ENCODE results near the gene CILP2.

CILP2 gene

DNA sequence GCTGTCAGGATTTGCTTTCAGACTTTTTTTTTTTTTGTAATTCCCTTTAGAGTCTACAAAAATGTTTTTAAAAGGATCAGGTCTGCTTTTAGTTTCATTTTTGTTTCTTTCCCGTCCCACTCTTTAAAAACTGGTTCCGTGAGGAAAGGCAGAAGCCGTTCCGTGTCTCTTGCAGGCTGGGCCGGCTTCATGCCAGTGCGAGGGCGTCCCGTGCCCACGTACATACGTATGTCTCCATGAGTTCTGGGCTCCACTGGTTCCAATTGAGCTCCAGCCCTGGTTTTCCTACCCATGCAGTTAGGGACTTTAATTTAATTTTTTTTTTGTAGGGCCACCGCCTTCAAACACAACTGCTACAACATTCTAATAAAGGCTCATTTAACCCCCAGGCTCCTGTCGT, 31.5 kb upstream of the CILP2 start:
- DNase-seq: no peak

DNA sequence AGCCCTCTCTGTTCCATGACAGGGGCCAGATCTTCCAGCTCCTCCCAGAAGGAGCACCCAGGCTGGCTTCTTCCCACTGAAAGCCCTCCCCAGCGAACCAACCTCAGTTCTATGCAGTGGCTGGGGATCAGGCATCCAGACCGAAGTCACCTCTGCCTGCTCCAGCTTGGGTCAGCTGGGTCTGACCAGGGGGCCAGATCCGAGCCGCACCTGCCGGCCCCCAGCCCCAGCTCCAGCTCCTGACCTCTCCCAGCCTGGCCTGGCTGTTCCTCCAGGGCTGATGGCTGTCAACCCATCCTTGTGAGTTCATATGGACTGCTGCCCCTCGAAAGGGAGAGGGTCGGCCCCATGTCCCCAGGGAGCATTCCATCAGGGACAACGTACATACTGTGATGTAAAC, 30.7 kb upstream of the CILP2 start:
- no peak for DNase-seq

- DNase-seq: no peak
These were observed 29.8 kb upstream of the CILP2 start for GRCh38 chr19:19508217-19508616.

- DNase-seq: no peak
These were observed 27.6 kb upstream of the CILP2 start for GRCh38 chr19:19510432-19510831.

DNA sequence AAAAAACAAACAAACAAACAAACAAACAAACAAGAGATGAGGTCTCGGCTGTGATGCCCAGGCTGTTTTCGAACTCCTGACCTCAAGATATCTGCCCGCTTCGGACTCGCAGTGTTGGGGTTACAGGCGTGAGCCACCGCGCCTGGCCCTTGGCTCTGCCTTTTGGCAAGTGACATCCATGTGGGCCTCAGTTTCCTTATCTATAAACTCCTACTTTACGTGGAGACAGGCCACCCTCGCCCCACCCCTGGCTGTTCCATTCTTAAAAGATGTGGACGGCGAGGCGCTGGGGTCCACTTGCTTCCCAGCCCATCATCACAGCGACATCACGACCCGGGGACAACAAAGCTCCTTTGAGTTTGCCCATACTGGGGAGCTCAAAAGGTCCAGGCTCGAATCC, 24.4 kb upstream of the CILP2 start:
- no peak for DNase-seq

- DNase-seq: no peak
These were observed 23.8 kb upstream of the CILP2 start for GRCh38 chr19:19514215-19514657.

DNA sequence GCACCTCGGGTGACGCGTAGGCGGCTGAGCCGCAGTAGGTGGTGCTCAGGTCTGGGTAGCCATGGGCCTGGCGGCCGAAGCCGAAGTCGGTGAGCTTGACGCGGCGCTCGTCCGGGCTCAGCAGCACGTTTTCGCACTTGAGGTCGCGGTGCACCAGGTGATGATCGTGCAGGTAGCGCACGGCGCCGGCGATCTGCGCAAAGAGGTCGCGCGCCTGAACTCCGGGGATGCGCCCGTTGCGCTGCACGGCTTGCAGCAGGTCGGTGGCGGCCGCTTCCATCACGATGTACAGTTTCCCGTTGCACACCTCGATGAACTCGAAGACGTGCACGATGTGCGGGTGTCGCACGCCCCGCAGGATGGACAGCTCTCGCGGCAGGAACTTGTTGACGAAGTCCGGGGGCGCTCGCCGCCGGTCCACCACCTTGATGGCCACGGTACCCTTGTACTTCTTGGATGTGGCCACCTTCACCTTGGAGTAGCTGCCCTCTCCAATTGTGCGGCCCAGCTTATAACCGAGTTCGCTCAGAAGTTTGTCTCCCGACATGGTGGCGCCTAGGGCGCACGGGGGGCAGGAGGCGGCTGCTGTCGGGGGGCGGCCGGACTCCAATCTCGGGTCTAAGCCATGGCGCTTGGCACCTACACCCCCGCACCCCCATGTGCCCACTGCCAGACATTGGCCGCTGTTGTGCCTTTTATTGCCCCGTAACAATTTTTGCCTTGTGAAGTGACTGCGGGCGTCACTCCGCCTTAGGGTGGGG, 23.0 kb upstream of the CILP2 start, which contains the start of gene TSSK6:
Gene TSSK6 (minus strand): TSS at position 668 of the 761 bp plus-strand sequence. CDS start 121 bp downstream, at position 547.
- no peak for DNase-seq

DNA sequence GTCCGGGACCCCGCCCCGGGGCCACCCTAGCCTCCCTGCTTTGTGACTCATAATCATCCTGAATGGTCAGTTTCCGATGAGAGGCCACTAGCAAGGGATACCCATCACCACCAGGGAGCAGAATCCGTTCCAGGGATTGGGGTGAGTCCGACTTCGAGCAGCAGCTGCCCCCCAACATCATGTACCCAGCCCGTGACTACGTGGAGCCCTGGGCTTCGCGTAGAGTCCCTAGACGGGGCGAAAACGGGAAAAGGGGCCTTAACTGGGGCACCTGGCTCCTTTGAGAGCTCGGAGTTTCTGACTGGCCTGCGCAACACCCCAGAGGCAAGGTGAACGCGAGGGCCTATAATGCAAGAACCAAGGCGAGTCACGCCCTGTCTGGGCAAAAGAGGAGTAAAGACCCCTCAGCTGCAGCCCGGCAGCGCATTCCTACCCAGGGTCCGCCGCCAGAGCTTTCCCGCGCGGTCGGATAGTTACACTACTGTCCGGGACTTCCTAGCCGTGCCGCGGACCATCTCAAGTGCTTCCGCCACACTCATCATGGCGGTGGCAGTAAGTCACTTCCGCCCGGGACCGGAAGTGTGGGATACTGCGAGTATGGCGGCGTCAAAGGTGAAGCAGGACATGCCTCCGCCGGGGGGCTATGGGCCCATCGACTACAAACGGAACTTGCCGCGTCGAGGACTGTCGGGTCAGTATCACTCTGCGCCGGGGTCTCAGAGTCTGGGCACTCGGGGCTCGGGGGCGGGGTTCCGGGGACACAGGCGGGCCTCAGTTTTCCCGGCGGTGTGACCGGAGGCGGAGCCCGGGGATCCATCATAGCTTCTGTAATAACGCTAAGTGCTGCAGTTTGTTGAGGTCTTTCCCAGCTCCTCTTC, 22.2 kb upstream of the CILP2 start, which contains the start of gene NDUFA13:
Gene NDUFA13 (plus strand): TSS at position 584 of the 878 bp plus-strand sequence. CDS start 14 bp downstream, at position 598.
- peak; percentile 73 for DNase-seq

DNA sequence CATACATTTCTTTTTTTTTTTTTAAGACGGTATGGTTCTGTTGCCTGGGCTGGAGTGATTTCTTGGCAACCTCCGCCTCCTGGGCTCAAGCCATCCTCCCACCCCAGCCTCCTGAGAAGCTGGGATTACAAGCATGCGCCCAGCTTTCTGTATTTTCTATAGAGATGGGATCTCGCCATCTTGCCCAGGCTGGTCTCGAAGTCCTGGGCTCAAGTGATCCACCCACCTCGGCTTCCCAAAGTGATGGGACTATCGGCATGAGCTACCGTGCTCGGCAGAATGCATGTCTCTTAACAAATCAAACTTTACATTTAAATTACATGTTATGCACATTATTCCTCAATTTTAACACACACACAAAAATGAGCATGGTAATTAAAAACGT, 20.8 kb upstream of the CILP2 start:
- no peak for DNase-seq

DNA sequence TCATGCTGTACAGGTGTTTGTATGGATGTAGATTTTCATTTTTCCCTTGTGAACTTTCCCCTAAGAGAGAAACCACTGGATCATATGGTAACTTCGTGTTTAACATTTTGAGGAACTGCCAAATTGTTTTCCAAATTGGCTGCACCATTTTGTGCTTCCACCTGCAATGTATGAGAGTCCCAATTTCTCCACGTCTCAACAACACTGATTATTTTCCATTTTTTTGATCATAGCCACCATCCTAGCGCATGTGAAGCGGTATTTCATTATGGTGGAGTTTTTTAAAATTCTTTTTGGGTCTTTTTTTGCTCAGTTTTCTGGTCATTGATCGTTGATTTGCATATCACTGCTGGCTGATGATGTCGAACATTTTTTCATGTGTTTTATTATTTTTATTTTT, 17.1 kb upstream of the CILP2 start:
- DNase-seq: no peak

DNA sequence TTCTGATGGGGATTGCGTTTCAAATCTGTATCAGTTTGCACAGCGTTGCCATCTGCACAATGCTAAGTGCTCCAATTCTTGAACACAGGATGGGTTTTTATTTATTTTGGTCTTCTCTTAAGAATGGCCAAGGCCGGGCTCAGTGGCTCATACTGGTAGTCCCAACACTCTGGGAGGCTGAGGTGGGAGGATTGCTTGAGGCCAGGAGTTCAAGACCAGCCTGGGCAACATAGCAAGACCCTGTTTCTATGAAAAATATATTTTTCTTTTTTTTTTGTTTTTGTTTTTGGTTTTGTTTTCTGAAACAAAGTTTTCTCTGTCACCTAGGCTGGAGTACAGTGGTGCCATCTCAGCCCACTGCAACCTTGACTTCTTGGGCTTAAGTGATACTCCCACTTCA, 14.9 kb upstream of the CILP2 start:
- DNase-seq: no peak

DNA sequence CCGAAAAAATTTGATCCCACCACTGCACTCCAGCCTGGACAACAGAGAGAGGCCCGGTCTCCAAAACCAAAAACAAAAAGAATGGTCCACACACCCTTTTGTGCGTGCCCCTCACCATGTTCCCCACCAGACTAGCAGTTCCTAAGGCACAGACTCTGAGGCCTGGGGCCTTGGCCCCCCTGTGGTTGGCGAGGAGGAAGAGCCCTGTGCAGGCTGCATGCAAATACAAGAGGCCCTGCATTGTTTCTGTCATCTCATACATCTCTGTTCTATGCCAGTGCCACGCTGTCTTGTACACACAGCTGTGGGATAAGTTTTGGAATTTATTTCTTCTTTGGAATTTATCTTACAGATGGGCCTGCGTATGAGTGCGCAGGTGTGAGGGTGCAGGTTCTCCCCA, 14.0 kb upstream of the CILP2 start:
- DNase-seq: no peak

GRCh38 chr19:19525611-19526380, 12.3 kb upstream of the CILP2 start:
- DNase-seq: no peak

DNA sequence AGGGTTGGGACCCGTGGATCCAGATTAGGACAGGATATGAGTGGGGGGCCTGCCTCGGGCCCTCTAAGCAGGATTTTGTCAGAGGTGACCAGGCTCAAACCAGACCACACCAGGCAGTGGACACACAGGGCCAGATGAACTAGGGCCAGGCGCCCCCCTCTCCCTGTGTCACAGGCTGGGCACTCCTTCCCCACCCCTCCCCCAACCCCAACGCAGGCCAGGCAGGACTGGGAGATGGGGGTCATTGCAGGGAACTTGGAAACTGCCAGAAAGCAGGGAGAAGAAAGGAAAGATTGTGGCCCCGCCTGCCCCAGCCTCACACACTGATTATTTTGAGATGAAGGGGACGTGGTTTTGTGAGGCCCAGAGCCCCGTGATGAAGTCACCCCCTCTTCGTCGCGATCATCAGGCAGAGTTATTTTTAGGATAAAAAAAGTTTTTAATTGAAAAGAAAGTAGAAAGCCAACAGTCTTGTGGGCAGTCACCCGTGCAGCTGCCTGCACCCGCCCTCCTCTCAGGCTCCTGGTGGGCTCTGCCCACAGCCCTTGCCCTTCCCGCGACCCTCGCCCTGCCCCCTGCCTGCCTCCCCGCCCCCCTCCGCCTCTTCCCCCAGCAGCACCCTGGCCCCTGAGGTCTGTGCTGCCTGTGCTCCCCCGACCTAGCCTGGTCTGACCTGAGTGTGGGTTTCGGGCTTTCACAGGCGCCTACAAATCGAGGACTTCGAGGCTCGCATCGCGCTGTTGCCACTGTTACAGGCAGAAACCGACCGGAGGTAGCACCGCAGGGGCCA, 11.3 kb upstream of the CILP2 start:
- no peak for DNase-seq

- no peak for DNase-seq
These were observed 10.8 kb upstream of the CILP2 start for GRCh38 chr19:19527371-19527656.

- no peak for DNase-seq
These were observed 10.1 kb upstream of the CILP2 start for GRCh38 chr19:19527674-19528625.

- no peak for DNase-seq
These were observed 9.2 kb upstream of the CILP2 start, which contains the start of gene YJEFN3 for GRCh38 chr19:19528721-19529490. YJEFN3 (plus strand) TSS chr19:19528911; CDS start chr19:19528933, 22 bp downstream.

DNA sequence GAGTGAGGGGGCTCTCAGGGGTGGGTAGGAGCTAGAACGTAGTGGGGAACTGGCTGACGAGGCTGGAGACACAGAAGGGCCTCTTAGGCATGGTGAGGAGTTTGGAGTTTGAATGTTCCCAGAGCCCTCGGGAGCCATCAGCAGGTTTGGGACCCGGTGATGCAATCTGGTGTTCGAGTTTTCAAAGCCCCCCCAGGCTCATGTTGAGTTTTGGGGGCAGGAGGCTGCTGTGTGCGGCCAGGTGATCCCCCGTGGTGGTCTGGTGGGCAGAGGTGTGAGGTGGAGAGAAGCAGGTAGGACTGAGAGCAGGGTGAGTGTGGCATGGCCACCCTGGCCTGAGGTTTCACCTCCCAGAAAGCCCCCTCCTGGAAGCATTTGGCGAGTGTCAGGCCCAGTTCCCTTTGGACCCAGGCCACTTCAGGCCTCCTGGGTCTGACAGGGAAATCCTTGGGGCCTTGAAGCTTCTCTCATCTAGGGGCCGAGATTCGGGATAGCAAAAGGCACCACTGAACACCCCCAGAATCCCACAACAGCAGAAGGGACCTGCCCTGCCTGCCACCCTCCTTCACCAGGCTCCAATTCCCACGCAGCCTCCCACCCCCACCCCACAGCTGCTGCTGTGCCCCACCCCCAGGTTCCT, 8.2 kb upstream of the CILP2 start:
- no peak for DNase-seq

GRCh38 chr19:19530423-19530804, 7.7 kb upstream of the CILP2 start:
- no peak for DNase-seq

GRCh38 chr19:19530889-19531288, 7.2 kb upstream of the CILP2 start:
- DNase-seq: no peak
